GM21825 (cell line): Measurements from ENCODE around the gene MYO1B.

ENCODE experiments used
- ATAC-seq: cut with Tn5 transposase; IDR thresholded peaks from one replicate; pipeline ENCODE4 v1.9.1; 2021; ENCODE audit warnings: mild to moderate bottlenecking, moderate library complexity; ENCODE audit not compliant: unreplicated experiment

The MYO1B gene

GRCh38 chr2:191296083-191297006 lies 51.1 kb downstream of the MYO1B start:
- ATAC-seq = no peak

- ATAC-seq = no peak
These were observed 51.8 kb downstream of the MYO1B start for GRCh38 chr2:191297033-191297432.

GRCh38 chr2:191298306-191298705 lies 53.1 kb downstream of the MYO1B start:
- no peak for ATAC-seq

- ATAC-seq = no peak
These were observed 53.8 kb downstream of the MYO1B start for GRCh38 chr2:191299010-191299409.

GRCh38 chr2:191299866-191300265 lies 54.7 kb downstream of the MYO1B start:
- no peak for ATAC-seq

GRCh38 chr2:191301971-191302370 lies 56.8 kb downstream of the MYO1B start:
- ATAC-seq = no peak

GRCh38 chr2:191302459-191303139 lies 57.4 kb downstream of the MYO1B start:
- ATAC-seq = peak; percentile 57

GRCh38 chr2:191303140-191304005 lies 58.2 kb downstream of the MYO1B start:
- no peak for ATAC-seq

- no peak for ATAC-seq
These were observed 60.0 kb downstream of the MYO1B start for GRCh38 chr2:191304939-191305875.

GRCh38 chr2:191308026-191308425 lies 62.8 kb downstream of the MYO1B start:
- no peak for ATAC-seq

- ATAC-seq = no peak
These were observed 66.0 kb downstream of the MYO1B start for GRCh38 chr2:191311156-191311555.

- no peak for ATAC-seq
These were observed 66.4 kb downstream of the MYO1B start for GRCh38 chr2:191311627-191312026.

GRCh38 chr2:191312163-191312562 lies 67.0 kb downstream of the MYO1B start:
- ATAC-seq = no peak

GRCh38 chr2:191312662-191313061 lies 67.5 kb downstream of the MYO1B start:
- ATAC-seq = no peak

- ATAC-seq = no peak
These were observed 69.6 kb downstream of the MYO1B start for GRCh38 chr2:191314697-191315364.

- ATAC-seq = no peak
These were observed 70.2 kb downstream of the MYO1B start for GRCh38 chr2:191315365-191315752.

GRCh38 chr2:191316246-191316994 lies 71.2 kb downstream of the MYO1B start:
- no peak for ATAC-seq

- ATAC-seq = no peak
These were observed 73.0 kb downstream of the MYO1B start for GRCh38 chr2:191318037-191318728.
